GM19240 (cell line): ENCODE measurements around the gene CNST.
"Not testable (repeated sequence)": the region's sequence is repeated elsewhere in the genome, so short reads cannot be mapped to it uniquely, and the experiment has no call there.

Experiments
- DNase-seq: peaks from one replicate; pipeline ENCODE4 v3.0.0; 2011; ENCODE audit warnings: low spot score; ENCODE audit not compliant: insufficient read length

The CNST gene

GRCh38 chr1:246705368-246705767 is 139.1 kb downstream of the CNST start:
- no peak for DNase-seq

GRCh38 chr1:246708166-246708565 is 141.9 kb downstream of the CNST start:
- DNase-seq, result no peak

GRCh38 chr1:246709196-246709595 is 142.9 kb downstream of the CNST start:
- no peak for DNase-seq

GRCh38 chr1:246709835-246710234 is 143.6 kb downstream of the CNST start:
- DNase-seq, result no peak

- DNase-seq, result no peak
Measured at GRCh38 chr1:246711548-246712003, 145.3 kb downstream of the CNST start.

- not testable (repeated sequence) for DNase-seq
Measured at GRCh38 chr1:246712428-246712827, 146.2 kb downstream of the CNST start.
